RKO (cell line): ENCODE data around the gene EVI2B.
"Not testable (repeated sequence)": the region's sequence is repeated elsewhere in the genome, so short reads cannot be mapped to it uniquely, and the experiment has no call there.

Source experiments
- DNase-seq: peaks from one replicate; pipeline ENCODE4 v3.0.0-alpha.2; 2016; ENCODE audit warnings: low spot score

EVI2B gene, protein sequence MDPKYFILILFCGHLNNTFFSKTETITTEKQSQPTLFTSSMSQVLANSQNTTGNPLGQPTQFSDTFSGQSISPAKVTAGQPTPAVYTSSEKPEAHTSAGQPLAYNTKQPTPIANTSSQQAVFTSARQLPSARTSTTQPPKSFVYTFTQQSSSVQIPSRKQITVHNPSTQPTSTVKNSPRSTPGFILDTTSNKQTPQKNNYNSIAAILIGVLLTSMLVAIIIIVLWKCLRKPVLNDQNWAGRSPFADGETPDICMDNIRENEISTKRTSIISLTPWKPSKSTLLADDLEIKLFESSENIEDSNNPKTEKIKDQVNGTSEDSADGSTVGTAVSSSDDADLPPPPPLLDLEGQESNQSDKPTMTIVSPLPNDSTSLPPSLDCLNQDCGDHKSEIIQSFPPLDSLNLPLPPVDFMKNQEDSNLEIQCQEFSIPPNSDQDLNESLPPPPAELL

DNA sequence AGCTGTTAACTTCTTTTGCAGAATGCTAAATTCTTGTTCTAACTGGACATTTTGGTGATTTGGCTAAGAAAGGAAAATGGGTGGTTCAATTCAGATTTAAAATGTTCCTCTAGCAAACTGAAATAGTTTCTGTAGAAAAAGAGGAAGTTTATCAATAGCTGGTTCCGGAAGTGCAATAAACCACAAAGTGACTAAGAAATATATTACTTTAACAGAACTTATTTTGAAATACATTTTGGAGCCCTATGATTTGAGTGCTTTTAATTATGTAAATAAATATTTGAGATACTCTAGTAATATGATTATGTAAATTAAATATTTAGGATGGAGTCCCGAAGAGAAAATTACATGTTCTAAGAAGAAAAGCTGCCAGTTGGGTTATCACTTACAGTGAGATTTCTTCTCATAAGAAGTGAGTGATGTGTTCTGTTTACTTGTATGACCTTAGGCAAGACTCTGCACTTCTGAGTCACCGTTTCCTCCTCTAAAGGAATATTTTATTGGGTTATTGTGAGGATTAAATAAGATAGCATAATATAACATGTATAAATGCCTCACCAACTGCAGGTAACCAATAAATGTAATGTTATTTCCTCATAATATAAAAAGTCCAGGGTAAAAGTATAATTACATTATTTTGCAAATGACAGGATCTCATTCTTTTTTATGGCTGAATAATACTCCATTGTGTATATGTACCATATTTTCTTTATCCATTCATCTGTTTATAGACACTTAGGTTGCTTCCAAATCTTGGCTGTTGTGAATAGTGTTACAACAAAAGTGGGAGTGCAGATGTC is at the start of gene EVI2B:
TSS of gene EVI2B (minus strand) at position 73 of the 800 bp plus-strand sequence. CDS start 8,445 bp downstream, outside the sequence.
- DNase-seq, result peak; percentile 20

DNA sequence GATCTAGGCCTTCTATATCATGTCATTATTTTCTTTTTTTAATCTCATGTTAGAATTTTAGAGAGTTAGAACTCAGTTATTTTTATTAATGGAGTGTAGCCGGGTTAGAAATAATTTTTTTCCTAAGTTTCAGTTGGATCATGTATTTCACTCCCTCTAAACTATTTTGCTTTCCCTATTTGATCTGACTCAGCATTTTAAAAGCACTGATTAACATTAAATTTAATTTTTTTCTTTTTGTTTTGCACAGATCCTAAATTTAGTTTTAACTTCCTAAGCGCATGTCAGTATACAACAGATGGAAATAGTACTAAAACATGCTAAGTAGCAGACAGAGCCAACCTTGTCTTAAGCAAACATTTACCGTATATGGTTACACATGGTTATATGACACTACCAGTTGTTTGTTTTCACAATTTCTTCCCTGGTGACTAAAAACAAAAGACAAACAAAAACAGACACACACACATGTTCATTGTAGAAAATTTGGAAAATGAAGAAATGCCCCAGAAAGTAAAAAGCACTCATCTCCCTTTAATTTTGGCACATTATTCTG is 44.1 kb upstream of the EVI2B start:
- DNase-seq, result no peak

DNA sequence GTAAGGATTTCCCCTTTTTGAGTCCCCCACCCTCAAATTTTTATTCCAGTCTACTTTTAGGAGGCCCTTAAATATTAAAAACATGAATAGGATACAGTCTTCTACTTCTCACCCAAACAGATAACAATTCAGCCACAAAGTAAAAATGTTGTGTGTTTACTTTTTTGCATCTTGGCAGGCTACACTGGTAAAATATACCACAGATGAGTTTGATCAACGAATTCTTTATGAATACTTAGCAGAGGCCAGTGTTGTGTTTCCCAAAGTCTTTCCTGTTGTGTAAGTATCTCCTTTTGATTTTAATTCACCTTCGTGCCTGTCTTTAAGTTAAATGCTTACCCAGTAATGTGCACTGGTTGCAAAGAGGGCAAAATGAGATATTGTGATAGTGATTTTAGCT is 43.2 kb upstream of the EVI2B start:
- DNase-seq, result no peak

DNA sequence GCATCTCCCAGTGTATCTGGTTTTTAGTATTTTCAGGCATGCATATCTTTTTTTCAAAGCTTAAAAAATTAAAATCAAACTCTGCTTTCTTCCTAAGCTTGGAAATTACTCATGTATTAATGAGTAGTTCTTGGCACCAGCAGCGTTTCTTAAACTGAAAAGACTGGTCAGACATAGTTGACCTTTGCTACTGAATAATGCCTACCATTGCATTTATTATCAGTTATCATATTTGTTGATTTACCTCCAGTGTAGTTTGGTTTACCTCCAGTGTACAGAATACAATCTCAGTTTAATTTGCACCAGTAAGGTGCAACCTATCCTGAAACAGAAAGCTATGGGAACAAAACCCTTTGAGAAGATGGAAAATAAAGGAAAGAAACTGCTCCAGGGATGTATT is 42.1 kb upstream of the EVI2B start:
- no peak for DNase-seq

DNA sequence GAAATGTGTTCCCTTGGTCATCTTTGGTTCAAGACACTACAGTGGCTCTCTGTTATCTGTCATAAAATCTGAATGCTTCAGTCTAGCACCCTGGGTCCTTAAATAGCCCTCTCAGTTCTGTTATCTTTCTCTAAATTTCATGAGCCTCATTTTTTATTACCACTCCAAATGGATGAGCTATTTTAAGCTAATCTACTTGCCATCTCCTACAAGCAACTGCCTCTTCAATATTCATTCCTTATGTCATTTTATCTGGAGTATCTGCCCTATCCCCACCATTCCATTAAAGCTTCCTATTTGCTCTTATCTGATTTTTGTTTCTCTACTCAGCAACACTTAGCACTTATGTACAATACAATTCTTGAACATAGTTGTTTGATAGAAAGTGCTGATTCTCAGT is 35.6 kb upstream of the EVI2B start:
- no peak for DNase-seq

DNA sequence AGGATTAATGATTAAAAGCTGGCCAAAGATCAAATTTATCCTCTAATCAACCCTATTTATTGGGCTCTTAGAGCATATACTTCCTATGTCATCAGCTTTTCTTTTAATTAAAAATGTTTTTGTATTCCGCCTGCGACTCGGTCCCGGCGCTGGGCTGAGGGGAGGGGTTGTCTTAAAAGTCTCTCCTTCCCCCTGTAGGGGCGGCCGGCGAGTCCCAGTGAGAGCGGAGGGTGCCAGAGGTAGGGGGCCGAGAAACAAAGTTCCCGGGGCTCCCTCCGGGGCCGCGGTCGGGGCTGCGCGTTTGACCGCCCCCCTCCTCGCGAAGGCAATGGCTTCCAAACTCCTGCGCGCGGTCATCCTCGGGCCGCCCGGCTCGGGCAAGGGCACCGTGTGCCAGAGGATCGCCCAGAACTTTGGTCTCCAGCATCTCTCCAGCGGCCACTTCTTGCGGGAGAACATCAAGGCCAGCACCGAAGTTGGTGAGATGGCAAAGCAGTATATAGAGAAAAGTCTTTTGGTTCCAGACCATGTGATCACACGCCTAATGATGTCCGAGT is 31.4 kb upstream of the EVI2B start:
- DNase-seq, result not testable (repeated sequence)

DNA sequence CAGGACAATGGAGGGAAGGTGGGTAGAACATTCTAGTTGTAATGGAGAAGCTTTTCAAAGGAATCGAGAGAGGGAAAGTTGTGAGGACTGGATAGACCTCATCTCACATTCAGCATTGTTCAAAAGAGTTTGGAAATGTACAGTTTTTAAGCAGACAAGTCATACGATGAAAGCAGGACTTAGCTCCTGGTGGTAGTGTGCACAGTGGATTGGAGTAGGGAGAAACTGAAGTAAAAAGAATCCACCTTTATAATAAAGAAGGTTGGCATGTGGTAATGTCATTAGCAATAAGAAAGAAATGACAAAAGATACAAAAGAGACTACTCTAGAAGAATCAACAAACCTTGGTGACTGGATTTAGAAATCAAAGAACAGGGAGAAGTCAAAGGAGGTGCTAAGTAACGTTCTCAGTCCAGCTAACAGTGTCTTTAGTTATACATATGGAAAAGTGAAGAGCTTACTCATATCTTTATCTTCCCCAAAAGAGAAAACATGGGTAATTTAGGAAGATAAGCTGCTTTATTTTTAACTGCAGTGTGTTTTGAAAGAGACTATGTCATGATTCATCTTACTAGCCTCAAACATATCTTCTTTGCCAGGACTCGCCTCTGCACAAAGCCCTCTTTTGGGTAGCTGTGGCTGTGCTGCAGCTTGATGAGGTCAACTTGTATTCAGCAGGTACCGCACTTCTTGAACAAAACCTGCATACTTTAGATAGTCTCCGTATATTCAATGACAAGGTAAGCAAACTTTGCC is 26.2 kb upstream of the EVI2B start:
- no peak for DNase-seq

DNA sequence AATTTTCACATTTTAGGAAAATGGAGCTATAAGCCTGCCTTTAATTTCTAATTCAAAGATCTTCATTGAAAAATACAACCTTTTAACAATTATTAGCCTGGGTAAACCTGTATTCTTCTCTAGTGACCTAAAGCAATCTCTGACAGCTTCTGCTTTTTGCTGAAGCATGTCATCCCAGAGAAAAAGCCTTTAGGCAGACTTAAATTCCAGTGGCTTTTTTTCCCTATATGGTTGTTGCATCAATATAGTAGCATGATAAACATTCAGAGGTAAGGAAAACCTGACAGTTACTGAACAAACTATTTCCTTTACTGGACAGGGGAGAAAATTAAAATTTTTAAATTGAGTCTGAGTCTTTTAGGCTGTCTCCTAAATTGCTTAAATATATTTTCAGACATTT is 15.4 kb upstream of the EVI2B start:
- DNase-seq, result no peak

DNA sequence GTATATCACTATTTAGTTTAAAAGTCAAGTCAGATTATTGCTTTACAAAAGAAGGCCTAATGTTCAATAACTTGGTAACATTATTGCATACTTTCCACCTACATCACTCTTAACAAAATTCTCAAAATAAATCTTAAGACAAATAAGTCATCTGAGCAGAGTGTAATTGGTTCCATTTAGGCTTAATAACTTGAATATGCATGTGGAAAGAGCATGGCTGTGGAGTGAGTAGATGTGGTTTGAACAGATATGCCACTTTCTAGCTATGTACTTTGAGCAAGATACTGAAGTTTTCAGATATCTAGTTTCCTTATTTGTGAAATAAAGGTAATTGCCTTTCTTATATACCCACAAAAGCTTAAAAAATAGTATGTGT is 14.3 kb upstream of the EVI2B start:
- no peak for DNase-seq

DNA sequence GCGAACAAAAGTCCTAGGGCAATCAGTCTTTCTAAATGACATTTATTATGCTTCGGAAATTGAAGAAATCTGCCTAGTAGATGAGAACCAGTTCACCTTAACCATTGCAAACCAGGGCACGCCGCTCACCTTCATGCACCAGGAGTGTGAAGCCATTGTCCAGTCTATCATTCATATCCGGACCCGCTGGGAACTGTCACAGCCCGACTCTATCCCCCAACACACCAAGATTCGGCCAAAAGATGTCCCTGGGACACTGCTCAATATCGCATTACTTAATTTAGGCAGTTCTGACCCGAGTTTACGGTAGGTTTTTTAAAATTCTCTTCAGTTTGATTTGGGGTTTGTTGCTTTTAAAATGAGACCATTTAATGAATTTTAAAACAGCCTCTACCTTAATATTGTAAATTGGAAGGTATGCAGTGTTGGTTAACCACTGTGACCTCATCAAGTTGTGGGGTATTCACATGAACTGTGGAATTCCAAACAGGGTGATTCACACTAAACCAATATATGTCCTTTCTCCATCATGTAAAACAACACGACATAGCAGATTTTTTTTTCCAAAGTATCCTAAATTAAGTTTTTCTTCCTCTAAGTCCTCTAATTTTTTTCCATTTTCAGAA is 13.8 kb upstream of the EVI2B start:
- DNase-seq, result peak; percentile 9

DNA sequence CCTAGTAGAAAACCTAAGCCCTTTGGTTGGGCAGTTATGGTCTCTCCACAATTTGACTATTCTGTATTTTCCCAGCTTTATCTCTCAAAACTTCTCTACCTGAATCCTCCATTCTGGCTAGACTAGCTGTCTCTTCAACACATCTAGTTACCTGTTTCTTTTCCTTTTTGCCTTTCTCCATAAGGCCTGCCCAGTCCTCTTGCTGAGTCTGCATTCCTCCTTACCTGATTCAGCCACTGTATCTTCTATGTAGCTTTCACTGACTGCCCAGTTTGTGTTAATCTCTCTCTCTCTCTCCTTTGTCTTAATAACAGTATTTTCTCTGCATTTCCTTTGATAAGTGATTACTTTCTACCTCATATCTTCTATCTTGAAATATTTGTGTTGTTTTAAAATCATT is 9.7 kb upstream of the EVI2B start:
- no peak for DNase-seq

DNA sequence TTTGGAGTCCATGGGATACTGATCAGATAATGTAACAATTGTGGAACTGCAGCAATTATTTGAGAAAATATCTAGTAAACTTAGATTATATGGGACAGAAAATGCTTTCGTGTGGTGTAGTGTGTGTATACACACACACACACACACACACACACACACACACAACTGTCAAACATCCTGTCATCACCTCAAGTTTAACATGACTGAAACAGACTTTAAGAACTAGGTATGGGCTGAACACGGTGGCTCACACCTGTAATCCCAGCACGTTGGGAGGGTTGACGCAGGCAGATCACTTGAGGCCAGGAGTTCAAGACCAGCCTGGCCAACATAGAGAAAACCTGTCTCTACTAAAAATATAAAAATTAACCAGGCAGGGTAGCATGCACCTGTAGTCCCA is 8.1 kb upstream of the EVI2B start:
- no peak for DNase-seq

DNA sequence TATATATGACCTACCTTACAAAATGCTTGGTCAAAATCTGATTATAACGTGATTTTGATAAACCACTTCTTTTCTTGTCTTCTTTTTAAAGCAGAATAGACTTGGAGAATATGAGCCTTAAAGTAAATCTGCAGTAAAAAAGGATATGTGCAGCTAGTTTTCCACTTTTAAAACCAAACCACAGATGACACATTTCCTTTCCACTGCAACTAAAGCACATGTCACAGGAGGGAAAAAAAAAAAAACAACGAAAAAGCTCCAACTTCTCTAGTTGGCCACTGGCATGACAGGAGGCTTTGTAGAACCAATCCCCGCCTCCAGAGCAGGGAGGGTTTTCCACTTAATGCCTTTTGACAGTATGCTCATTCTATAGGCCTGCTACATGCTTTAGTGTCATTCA is 7.6 kb upstream of the EVI2B start, which contains the start of gene EVI2A:
TSS of gene EVI2A (minus strand) at position 142 of the 400 bp plus-strand sequence. CDS start 2,609 bp downstream, outside the sequence.
- peak; percentile 56 for DNase-seq

DNA sequence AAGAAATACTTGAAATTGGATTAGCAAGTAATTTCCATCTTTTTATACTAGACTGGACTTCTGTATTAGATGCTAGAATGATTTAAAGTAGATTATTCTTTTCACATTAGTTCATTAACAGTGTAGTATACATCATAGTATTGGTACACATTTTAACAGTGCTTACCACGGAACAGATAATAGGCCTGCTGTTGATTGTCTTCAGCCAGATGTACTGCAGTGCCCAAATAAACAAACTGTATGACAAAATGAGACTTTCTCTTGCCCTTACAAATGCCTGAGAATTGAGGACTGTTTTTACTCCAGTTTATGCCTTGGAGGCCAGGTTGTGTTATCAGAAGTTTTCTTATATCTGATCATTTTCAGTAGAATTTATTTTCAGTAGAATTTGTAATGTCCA is 6.9 kb upstream of the EVI2B start:
- DNase-seq, result no peak

DNA sequence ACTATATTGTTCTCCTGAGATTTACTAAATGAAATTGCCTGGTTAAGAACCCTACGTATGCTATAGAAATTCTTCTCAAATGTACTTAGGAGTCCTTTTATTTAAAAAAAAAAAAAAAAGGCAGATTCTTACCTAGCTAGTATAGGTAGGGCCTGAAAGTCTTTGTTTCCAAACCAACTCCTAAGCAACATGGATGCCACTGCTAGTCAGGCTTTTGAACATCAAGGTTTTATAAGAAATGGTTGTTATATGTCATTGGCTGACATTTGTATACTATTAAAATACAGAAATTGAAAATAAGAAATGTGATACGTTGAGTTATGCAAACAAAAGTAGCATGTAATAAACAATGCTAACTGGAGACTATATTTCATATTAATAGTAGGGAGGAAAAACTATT is 6.4 kb upstream of the EVI2B start:
- DNase-seq, result no peak

DNA sequence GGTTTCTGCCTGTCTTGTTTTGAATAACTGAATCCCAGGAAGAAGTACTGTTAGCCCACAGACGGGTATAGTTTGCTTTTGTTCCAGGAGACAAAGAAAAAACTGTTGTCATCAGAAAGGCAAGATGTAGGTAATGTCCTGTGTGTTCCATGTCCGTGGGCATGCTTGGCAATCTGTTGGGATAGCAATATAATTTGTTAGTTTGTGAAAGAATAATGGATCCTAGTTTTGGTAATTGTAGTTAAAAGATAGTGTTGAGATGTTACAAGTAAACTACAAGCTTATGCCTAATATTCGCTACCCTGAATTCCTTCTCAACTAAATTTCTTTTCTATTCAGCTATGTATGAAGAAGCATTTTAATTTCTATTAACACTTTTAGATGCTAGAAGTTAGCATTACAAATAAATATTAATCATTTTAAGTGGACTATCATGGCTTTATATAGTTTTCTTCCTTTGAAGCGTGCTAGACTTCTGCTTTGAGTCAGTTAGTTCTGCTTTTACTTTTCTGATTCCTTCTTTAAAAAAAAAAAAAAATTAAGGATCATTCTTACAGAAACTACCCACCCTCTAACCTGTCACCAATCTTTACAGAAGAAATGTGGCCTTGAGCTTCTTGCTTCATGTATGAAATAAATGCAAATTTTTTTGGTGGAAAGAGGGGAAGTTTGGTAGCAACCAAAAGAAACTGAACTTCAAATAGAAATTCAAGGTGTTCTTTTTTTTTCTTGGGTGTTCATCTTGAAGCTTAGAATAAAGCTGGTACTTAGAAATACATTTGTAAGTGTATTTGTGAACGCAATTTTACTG is 5.2 kb upstream of the EVI2B start:
- DNase-seq, result no peak

DNA sequence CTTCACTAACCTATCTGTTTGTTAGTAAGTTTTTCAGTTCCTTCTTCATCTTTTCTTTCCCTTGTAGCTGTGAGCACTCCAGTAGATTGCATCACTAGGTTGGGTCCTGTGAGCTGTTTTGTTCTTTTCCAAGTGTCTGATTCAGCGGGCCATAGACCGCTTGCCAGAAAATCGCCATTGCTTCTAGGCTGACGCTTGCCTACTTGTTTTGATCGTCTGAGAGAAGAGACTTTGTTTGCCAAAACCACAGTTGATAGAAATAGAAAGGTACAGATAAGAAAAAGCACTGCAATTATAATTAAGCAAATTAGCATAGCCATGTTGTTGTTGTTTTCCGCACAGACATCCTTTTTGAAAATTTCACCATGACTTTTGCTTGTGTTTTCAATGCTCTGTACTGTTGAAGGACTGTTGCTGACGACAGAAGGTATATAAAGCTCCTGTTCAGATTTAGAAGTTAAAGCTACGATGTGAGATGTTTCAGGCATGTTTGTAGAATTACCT is 4.5 kb upstream of the EVI2B start:
- DNase-seq, result no peak

DNA sequence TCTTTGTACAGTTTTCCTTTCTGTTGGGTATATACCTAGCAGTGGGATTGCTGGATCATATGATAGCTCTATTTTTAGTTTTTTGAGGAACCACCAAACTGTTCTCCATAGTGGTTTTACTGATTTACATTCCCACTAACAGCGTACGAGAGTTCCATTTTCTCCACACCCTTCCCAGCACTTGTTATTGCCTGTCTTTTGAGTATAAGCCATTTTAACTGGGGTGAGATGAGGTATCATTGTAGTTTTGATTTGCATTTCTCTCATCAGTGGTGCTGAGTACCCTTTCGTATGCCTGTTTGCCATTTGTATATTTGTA is 887 bp upstream of the EVI2B start:
- DNase-seq, result no peak

DNA sequence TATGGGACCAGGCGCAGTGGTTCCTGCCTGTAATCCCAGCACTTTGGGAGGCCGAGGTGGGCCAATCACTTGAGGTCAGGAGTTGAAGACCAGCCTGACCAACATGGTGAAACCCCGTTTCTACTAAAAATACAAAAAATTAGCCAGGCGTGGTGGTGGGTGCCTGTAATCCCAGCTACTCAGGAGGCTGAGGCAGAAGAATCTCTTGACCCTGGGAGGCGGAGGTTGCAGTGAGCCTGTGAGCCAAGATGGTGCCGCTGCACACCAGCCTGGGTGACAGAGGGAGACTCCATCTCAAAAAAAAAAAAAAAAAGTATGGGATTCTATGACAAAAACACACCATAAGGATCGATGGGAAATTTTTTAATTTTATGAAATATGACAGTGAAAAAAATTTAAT is 1.6 kb downstream of the EVI2B start:
- not testable (repeated sequence) for DNase-seq

DNA sequence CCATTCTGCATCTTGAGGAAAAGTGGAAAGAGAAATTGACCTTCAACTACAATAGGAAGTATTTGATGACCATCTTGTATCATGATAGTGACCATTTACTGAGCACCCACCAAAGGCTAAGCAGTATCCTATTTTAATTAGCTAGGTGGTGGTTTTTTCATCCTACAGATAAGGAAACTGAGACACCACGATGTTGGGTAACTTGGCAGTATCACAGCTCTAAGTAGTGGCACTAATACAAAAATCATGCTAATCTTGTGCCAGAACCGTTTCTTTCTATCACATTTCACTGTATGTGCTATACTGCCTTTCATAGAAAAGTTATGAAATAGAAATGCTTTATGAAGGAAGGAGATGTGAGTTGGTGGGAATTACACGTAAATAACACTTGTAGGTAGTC is 2.3 kb downstream of the EVI2B start:
- DNase-seq, result no peak
